GM12875 (cell line): ENCODE measurements around the gene RPL10.

Experiments
- H3K4me3 ChIP-seq: one replicate; pipeline ENCODE4 v1.5.1; 2011; ENCODE audit warnings: low read depth, low read length, control low read depth
- CTCF ChIP-seq: IDR thresholded peaks from 2 replicates; pipeline ENCODE4 v1.5.1; 2011; ENCODE audit warnings: low read depth, mild to moderate bottlenecking, control low read depth, inconsistent platforms, low read length, moderate library complexity, borderline replicate concordance; ENCODE audit not compliant: insufficient read depth

The RPL10 gene

DNA sequence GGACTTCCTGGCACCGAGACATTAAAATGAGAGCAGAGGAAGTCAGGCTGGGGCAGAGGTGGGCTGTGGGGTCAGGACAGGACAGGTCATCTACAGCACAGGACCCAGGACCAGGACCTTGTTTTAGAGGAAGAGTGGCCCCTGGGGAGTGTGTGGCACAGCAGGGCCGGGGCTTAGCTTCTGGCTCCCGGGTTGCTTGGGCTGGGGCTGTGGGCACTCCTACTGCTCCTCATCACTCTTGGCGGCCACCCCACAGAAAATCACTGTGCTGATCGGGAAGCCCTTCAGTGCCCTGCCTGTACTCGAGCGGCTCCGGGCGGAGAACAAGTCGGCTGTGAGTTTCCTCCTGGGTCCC lies 22.2 kb downstream of the RPL10 start:
- TF ChIP-seq CTCF, result no peak
- H3K4me3 ChIP-seq, result no peak overlapping the region

DNA sequence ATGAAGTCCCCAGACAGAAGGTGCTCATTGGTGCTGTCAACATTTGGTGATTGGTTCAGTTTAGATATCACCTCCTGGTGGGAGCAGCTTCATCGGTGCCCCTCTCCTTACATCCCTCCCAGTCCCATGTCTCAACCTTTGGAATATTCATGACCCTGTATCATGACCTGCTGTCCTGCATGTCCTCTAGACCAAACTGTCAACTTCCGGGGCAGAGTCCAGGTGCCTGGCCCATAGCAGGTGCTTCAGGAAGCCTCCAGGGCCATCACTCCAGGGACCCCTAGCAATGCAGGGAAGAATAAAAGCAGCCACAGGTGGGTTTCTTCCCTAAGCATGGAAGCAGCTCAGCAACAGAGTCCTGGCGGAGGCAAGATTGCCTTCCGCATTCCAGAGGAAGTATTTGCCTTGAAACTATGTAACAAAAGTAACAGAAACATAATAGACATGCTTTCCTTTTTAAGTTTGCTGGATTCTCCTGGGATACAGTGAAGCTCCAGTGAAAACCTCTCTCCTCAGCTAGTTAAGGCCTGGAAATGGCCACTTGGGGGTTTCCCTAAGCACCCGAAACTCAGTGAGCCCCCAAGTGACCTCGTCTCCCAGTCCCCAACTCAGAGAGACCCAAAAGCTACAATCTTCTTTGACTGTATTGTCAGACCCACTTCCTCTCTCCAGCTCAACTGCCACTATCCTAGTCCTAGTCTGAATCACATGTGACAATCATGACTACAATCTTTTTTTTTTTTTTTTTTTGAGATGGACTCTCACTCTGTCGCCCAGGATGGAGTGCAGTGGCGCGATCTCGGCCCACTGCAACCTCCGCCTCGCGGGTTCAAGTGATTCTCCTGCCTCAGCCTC lies 29.0 kb downstream of the RPL10 start:
- TF ChIP-seq CTCF, result no peak
- H3K4me3 ChIP-seq, result no peak overlapping the region

- TF ChIP-seq CTCF, result no peak
- H3K4me3 ChIP-seq, result peak within 1 kb of the TSS; percentile 69
These were observed 30.3 kb downstream of the RPL10 start, which contains the start of gene ATP6AP1 for GRCh38 chrX:154428176-154429171. TSS of gene ATP6AP1 (plus strand) at chrX:154428677. CDS start at chrX:154428693, 16 bp downstream.

DNA sequence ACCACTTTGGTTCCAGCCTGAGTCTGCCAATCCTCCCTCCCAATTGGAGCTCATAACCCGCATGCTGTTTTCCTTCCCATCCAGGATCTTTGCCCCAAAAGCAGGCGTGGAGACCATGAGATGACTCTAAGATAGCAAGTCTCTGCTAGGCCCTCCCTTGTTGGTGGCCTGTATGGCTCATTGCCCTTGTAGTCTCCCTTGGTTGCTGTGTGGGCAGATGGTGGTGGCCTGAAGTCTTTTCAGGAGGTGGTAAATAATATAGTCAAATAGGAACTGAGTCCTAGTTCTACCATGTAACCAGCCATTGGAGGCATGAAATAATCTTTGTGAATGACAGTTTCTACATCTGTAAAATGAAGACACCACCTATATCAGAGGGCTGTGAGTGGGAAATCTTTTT lies 31.5 kb downstream of the RPL10 start:
- H3K4me3 ChIP-seq, result no peak overlapping the region
- TF ChIP-seq CTCF, result no peak

- TF ChIP-seq CTCF, result no peak
- no peak overlapping the region for H3K4me3 ChIP-seq
These were observed 32.3 kb downstream of the RPL10 start for GRCh38 chrX:154430479-154430878.

DNA sequence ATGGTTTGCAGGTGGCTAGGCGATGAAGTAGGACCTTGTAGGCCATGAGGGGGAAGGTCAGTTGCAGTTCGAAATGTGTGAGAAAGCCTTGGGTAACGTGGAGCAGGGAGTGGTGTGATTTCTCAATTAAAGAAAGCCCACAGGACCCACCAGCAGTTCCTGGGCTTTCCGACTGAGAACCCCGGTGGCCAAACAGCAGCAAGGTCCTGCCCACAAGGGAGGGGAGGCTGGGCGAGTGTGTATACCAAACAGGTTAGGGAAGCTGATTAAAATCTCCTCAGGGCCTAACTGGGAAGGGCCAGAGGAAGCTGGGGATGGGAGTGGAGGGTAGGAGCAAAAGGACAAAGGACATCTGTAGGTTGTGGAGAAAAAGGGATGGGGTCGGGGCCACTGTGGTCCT lies 32.7 kb downstream of the RPL10 start:
- TF ChIP-seq CTCF, result no peak

More for the DNA sequence above, 32.7 kb downstream of the RPL10 start:
- H3K4me3 ChIP-seq, result no peak overlapping the region
